ENCODE results near the gene CACNA1C.

The CACNA1C gene

GRCh38 chr12:2171672-2172426 is 119.1 kb downstream of the CACNA1C start:
- no peak for DNase-seq (ENCODE audit: low spot score)

GRCh38 chr12:2172491-2173214 is 119.9 kb downstream of the CACNA1C start:
- DNase-seq (ENCODE audit: low spot score), result no peak

- no peak for DNase-seq (ENCODE audit: low spot score)
Measured at GRCh38 chr12:2173971-2174370, 121.2 kb downstream of the CACNA1C start.

GRCh38 chr12:2177003-2177402 is 124.2 kb downstream of the CACNA1C start:
- no peak for DNase-seq (ENCODE audit: low spot score)

- DNase-seq (ENCODE audit: low spot score), result no peak
Measured at GRCh38 chr12:2177751-2178150, 125.0 kb downstream of the CACNA1C start.

GRCh38 chr12:2179058-2179457 is 126.3 kb downstream of the CACNA1C start:
- DNase-seq (ENCODE audit: low spot score), result no peak

- no peak for DNase-seq (ENCODE audit: low spot score)
Measured at GRCh38 chr12:2179953-2180736, 127.4 kb downstream of the CACNA1C start.

- DNase-seq (ENCODE audit: low spot score), result no peak
Measured at GRCh38 chr12:2180737-2181082, 127.9 kb downstream of the CACNA1C start.

GRCh38 chr12:2183556-2184541 is 131.1 kb downstream of the CACNA1C start:
- no peak for DNase-seq (ENCODE audit: low spot score)

- no peak for DNase-seq (ENCODE audit: low spot score)
Measured at GRCh38 chr12:2185751-2186341, 133.1 kb downstream of the CACNA1C start.

GRCh38 chr12:2187195-2187945 is 134.6 kb downstream of the CACNA1C start:
- no peak for DNase-seq (ENCODE audit: low spot score)

GRCh38 chr12:2190085-2190484 is 137.3 kb downstream of the CACNA1C start:
- no peak for DNase-seq (ENCODE audit: low spot score)

- no peak for DNase-seq (ENCODE audit: low spot score)
Measured at GRCh38 chr12:2190896-2191533, 138.2 kb downstream of the CACNA1C start.

GRCh38 chr12:2191534-2192153 is 138.9 kb downstream of the CACNA1C start:
- DNase-seq (ENCODE audit: low spot score), result no peak

- no peak for DNase-seq (ENCODE audit: low spot score)
Measured at GRCh38 chr12:2192231-2192630, 139.4 kb downstream of the CACNA1C start.

- no peak for DNase-seq (ENCODE audit: low spot score)
Measured at GRCh38 chr12:2194060-2194459, 141.3 kb downstream of the CACNA1C start.

- no peak for DNase-seq (ENCODE audit: low spot score)
Measured at GRCh38 chr12:2194571-2194970, 141.8 kb downstream of the CACNA1C start.

- DNase-seq (ENCODE audit: low spot score), result no peak
Measured at GRCh38 chr12:2195085-2195484, 142.3 kb downstream of the CACNA1C start.

- DNase-seq (ENCODE audit: low spot score), result no peak
Measured at GRCh38 chr12:2198005-2198501, 145.3 kb downstream of the CACNA1C start.

Measured in HuH-7.5 (cell line).